Stimulated activated CD8-positive, alpha-beta memory T cell treated with anti-CD3 and anti-CD28 coated beads, Interleukin-12 subunit alpha, Interleukin-12 subunit beta, amount 100 ng/mL, for 4 hours (primary cell): ENCODE data around the gene DNAJC4.

Experiments used
- DNase-seq: peaks from one replicate; pipeline ENCODE4 v3.0.0-alpha.2; 2020; ENCODE audit warnings: low read depth

Gene DNAJC4

GRCh38 chr11:64230171-64230984 lies at the start of gene DNAJC4:
TSS of gene DNAJC4 (plus strand) at chr11:64230548. CDS start at chr11:64230855, 307 bp downstream.
- peak; percentile 75 for DNase-seq

GRCh38 chr11:64180891-64181290 lies 49.5 kb upstream of the DNAJC4 start:
- DNase-seq, result no peak

GRCh38 chr11:64181506-64182411 lies 48.6 kb upstream of the DNAJC4 start:
- DNase-seq, result peak; percentile 10

GRCh38 chr11:64183890-64184289 lies 46.5 kb upstream of the DNAJC4 start:
- DNase-seq, result no peak

- no peak for DNase-seq
Observed at GRCh38 chr11:64185175-64185692, 45.1 kb upstream of the DNAJC4 start.

- DNase-seq, result peak; percentile 94
Observed at GRCh38 chr11:64185693-64186491, 44.5 kb upstream of the DNAJC4 start, which contains the start of gene STIP1. TSS of gene STIP1 (plus strand) at chr11:64186171. CDS start at chr11:64186262, 91 bp downstream.

- peak; percentile 19 for DNase-seq
Observed at GRCh38 chr11:64186492-64187165, 43.7 kb upstream of the DNAJC4 start.

GRCh38 chr11:64192434-64192833 lies 37.9 kb upstream of the DNAJC4 start:
- no peak for DNase-seq

GRCh38 chr11:64196626-64197025 lies 33.7 kb upstream of the DNAJC4 start:
- DNase-seq, result no peak

- no peak for DNase-seq
Observed at GRCh38 chr11:64198511-64198910, 31.8 kb upstream of the DNAJC4 start.

GRCh38 chr11:64201543-64201942 lies 28.8 kb upstream of the DNAJC4 start:
- DNase-seq, result no peak

GRCh38 chr11:64202992-64203391 lies 27.4 kb upstream of the DNAJC4 start:
- no peak for DNase-seq

- no peak for DNase-seq
Observed at GRCh38 chr11:64203421-64204079, 26.8 kb upstream of the DNAJC4 start.

GRCh38 chr11:64204080-64204440 lies 26.3 kb upstream of the DNAJC4 start:
- no peak for DNase-seq

GRCh38 chr11:64204464-64204989 lies 25.8 kb upstream of the DNAJC4 start:
- DNase-seq, result peak; percentile 60

GRCh38 chr11:64206457-64207255 lies 23.7 kb upstream of the DNAJC4 start, which contains the start of gene FERMT3:
TSS of gene FERMT3 (plus strand) at chr11:64206721. CDS start at chr11:64207365, 644 bp downstream.
- peak; percentile 65 for DNase-seq

- DNase-seq, result peak; percentile 79
Observed at GRCh38 chr11:64207256-64208085, 22.9 kb upstream of the DNAJC4 start.

- no peak for DNase-seq
Observed at GRCh38 chr11:64208086-64208795, 22.1 kb upstream of the DNAJC4 start.
